H1 (cell line): ENCODE measurements around the gene GALNT18. TPM values are rescaled to one million over a fixed set of nuclear protein-coding genes. Genes with fewer than 3 reads are reported as not detected.

Experiments used
- CTCF ChIA-PET: fragments of 300-600 bp; sonication (Branson Sonifier 250); formaldehyde crosslinking; loops from one replicate; lab custom pipeline; 2021; ENCODE audit not compliant: partially characterized antibody; lab: Charles Lee
- POLR2A ChIA-PET: fragments of 300-600 bp; sonication (Branson Sonifier 250); formaldehyde crosslinking; loops from one replicate; lab custom pipeline; 2021; ENCODE audit warnings: inconsistent platforms; ENCODE audit not compliant: partially characterized antibody; lab: Charles Lee
- DNase-seq, 2 experiments: peaks; one replicate each; pipeline versions ENCODE4 v3.0.0 to v3.0.0-alpha.2; 2010 to 2022; ENCODE audit warnings: low spot score in 2 of 2, low read depth in 1 of 2, mixed read lengths in 1 of 2
- FAIRE-seq: peaks from 2 replicates; lab custom pipeline; 2011; peaks lifted over from hg19 to GRCh38; lab: Jason Lieb, UNC
- H2AFZ ChIP-seq: 2 replicates; pipeline ENCODE4 v1.8.1; 2012; ENCODE audit warnings: low read length, inconsistent platforms
- H2AK5ac ChIP-seq: 2 replicates; pipeline ENCODE4 v1.6.1; 2013; ENCODE audit warnings: low read depth, low read length
- H2BK120ac ChIP-seq: replicated peaks from 2 replicates; pipeline ENCODE3; 2013; ENCODE audit warnings: low read depth, low read length, inconsistent platforms
- H2BK12ac ChIP-seq: 2 replicates; pipeline ENCODE4 v1.6.1; 2013; ENCODE audit warnings: low read depth, low read length
- H2BK15ac ChIP-seq: 2 replicates; pipeline ENCODE4 v1.6.1; 2013; ENCODE audit warnings: low read length
- H2BK20ac ChIP-seq: 2 replicates; pipeline ENCODE4 v1.6.1; 2013; ENCODE audit warnings: low read length
- H2BK5ac ChIP-seq: 2 replicates; pipeline ENCODE4 v1.6.1; 2013; ENCODE audit warnings: low read depth, low read length
- H3K14ac ChIP-seq: 2 replicates; pipeline ENCODE4 v1.6.1; 2013; ENCODE audit warnings: inconsistent platforms; ENCODE audit not compliant: insufficient read length
- H3K18ac ChIP-seq: 2 replicates; pipeline ENCODE4 v1.6.1; 2013; ENCODE audit warnings: low read length; ENCODE audit errors: extremely low read depth
- H3K23ac ChIP-seq: 2 replicates; pipeline ENCODE4 v1.6.1; 2013; ENCODE audit warnings: inconsistent platforms; ENCODE audit not compliant: insufficient read length
- H3K23me2 ChIP-seq: 2 replicates; pipeline ENCODE4 v1.6.1; 2013; ENCODE audit warnings: low read depth, low read length
- H3K27ac ChIP-seq: 2 replicates; pipeline ENCODE4 v1.6.1; 2011; ENCODE audit warnings: low read depth, low read length, inconsistent platforms
- H3K27me3 ChIP-seq, 4 experiments: replicated peaks in 1 of 4; 1 replicate in 1 of 4; 2 replicates in 3 of 4; pipeline versions ENCODE4 v1.6.1 to v1.8.1; 2011 to 2013; ENCODE audit warnings: low read length in 3 of 4, mild to moderate bottlenecking in 3 of 4, inconsistent platforms in 2 of 4, mixed read lengths in 2 of 4, moderate library complexity in 1 of 4; ENCODE audit not compliant: control insufficient read depth in 3 of 4, insufficient read depth in 3 of 4; ENCODE audit errors: extremely low read depth in 1 of 4
- H3K36me3 ChIP-seq, 4 experiments: 2 replicates each; pipeline versions ENCODE4 v1.6.1 to v1.8.1; 2011 to 2013; ENCODE audit warnings: mild to moderate bottlenecking in 4 of 4, low read length in 3 of 4, moderate library complexity in 2 of 4, control low read depth in 1 of 4, inconsistent platforms in 1 of 4; ENCODE audit not compliant: insufficient read depth in 4 of 4, control insufficient read depth in 2 of 4
- H3K4ac ChIP-seq: replicated peaks from 2 replicates; pipeline ENCODE3; 2013; ENCODE audit warnings: low read length, low read depth, mixed read lengths, inconsistent platforms; ENCODE audit not compliant: insufficient read length
- H3K4me1 ChIP-seq, 4 experiments: replicated peaks in 1 of 4; 1 replicate in 1 of 4; 2 replicates in 3 of 4; pipeline versions ENCODE4 v1.6.1 to v1.8.1; 2011 to 2013; ENCODE audit warnings: low read length in 3 of 4, inconsistent platforms in 2 of 4, mixed read lengths in 1 of 4; ENCODE audit not compliant: insufficient read depth in 4 of 4, control insufficient read depth in 3 of 4
- H3K4me2 ChIP-seq, 2 experiments: 2 replicates each; pipeline versions ENCODE4 v1.6.1 to v1.8.1; 2011 to 2013; ENCODE audit warnings: low read depth in 2 of 2, low read length in 2 of 2, control low read depth in 1 of 2, inconsistent platforms in 1 of 2, mild to moderate bottlenecking in 1 of 2; ENCODE audit not compliant: insufficient read depth in 1 of 2
- H3K4me3 ChIP-seq, 4 experiments: fragments of 200-600, 300-600 bp in 1 of 4; sonication (generic), shearing (Covaris generic), sonication (Bioruptor Twin) in 1 of 4; 2 replicates each; pipeline versions ENCODE4 v1.5.1 to v1.8.1; 2011 to 2016; ENCODE audit warnings: low read length in 4 of 4, low read depth in 3 of 4, control low read depth in 2 of 4, inconsistent platforms in 2 of 4, mild to moderate bottlenecking in 2 of 4, mixed read lengths in 1 of 4, moderate library complexity in 1 of 4; ENCODE audit not compliant: insufficient read depth in 2 of 4; ENCODE audit errors: extremely low read depth in 1 of 4
- H3K56ac ChIP-seq: replicated peaks from 2 replicates; pipeline ENCODE3; 2013; ENCODE audit warnings: low read depth, mild to moderate bottlenecking, mixed read lengths, low read length, inconsistent platforms; ENCODE audit not compliant: insufficient read length
- H3K79me1 ChIP-seq: 2 replicates; pipeline ENCODE4 v1.6.1; 2013; ENCODE audit warnings: low read depth, low read length, control low read depth
- H3K79me2 ChIP-seq, 2 experiments: 2 replicates each; pipeline versions ENCODE4 v1.6.1 to v1.8.1; 2012 to 2013; ENCODE audit warnings: low read length in 2 of 2, mild to moderate bottlenecking in 2 of 2, inconsistent platforms in 1 of 2; ENCODE audit not compliant: insufficient read depth in 2 of 2, control insufficient read depth in 1 of 2
- H3K9ac ChIP-seq, 4 experiments: replicated peaks in 1 of 4; 1 replicate in 1 of 4; 2 replicates in 3 of 4; pipeline versions ENCODE4 v1.6.1 to v1.8.1; 2011 to 2013; ENCODE audit warnings: low read depth in 3 of 4, low read length in 3 of 4, control low read depth in 2 of 4, mild to moderate bottlenecking in 2 of 4, moderate library complexity in 2 of 4, inconsistent platforms in 1 of 4; ENCODE audit errors: extremely low read depth in 1 of 4
- H3K9me3 ChIP-seq, 2 experiments: 2 replicates each; pipeline versions ENCODE4 v1.6.1 to v1.8.1; 2012 to 2013; ENCODE audit warnings: mild to moderate bottlenecking in 2 of 2, moderate library complexity in 2 of 2, control low read depth in 1 of 2, inconsistent platforms in 1 of 2, low read depth in 1 of 2, low read length in 1 of 2, mixed read lengths in 1 of 2; ENCODE audit not compliant: insufficient read depth in 2 of 2
- H4K20me1 ChIP-seq, 2 experiments: replicated peaks in 1 of 2; 2 replicates each; pipeline versions ENCODE3 to v1.8.1; 2011 to 2013; ENCODE audit warnings: inconsistent platforms in 2 of 2, low read length in 2 of 2, mild to moderate bottlenecking in 1 of 2; ENCODE audit not compliant: insufficient read depth in 2 of 2, control insufficient read depth in 1 of 2
- H4K5ac ChIP-seq: 2 replicates; pipeline ENCODE4 v1.6.1; 2013; ENCODE audit warnings: low read length, low read depth, mixed read lengths, inconsistent platforms; ENCODE audit not compliant: insufficient read length
- H4K8ac ChIP-seq: 2 replicates; pipeline ENCODE4 v1.8.0; 2013; ENCODE audit warnings: mild to moderate bottlenecking, moderate library complexity, low read length, inconsistent platforms; ENCODE audit not compliant: insufficient read depth; ENCODE audit errors: extremely low read depth
- H4K91ac ChIP-seq: replicated peaks from 2 replicates; pipeline ENCODE3; 2013; ENCODE audit warnings: low read length, mixed read lengths, inconsistent platforms; ENCODE audit not compliant: insufficient read length
- ATF2 ChIP-seq: IDR thresholded peaks from 2 replicates; pipeline ENCODE4 v1.6.1; 2012; ENCODE audit warnings: low read length, inconsistent platforms
- BRCA1 ChIP-seq: IDR thresholded peaks from 2 replicates; pipeline ENCODE4 v1.6.1; 2012; ENCODE audit warnings: low read depth, low read length, improper control_type of control experiment
- CHD2 ChIP-seq: IDR thresholded peaks from 2 replicates; pipeline ENCODE4 v1.6.1; 2012; ENCODE audit warnings: low read length, improper control_type of control experiment
- E2F6 ChIP-seq: IDR thresholded peaks from 2 replicates; pipeline ENCODE4 v1.6.1; 2012; ENCODE audit warnings: inconsistent platforms
- EGR1 ChIP-seq: IDR thresholded peaks from 2 replicates; pipeline ENCODE4 v1.6.1; 2011; ENCODE audit warnings: low read depth, low read length, borderline replicate concordance
- EP300 ChIP-seq, 2 experiments: IDR thresholded peaks; 1 replicate in 1 of 2; 2 replicates in 1 of 2; pipeline ENCODE4 v1.6.1; 2011 to 2012; ENCODE audit warnings: low read depth in 2 of 2, low read length in 2 of 2, mild to moderate bottlenecking in 2 of 2, borderline replicate concordance in 1 of 2, inconsistent platforms in 1 of 2, moderate library complexity in 1 of 2
- EZH2 ChIP-seq: fragments of 200-600 bp; sonication (generic); IDR thresholded peaks from 2 replicates; pipeline ENCODE4 v1.7.1; 2012; ENCODE audit warnings: low read depth, mild to moderate bottlenecking, moderate library complexity, low read length, inconsistent platforms; ENCODE audit not compliant: severe bottlenecking
- KDM5A ChIP-seq: fragments of 200-600 bp; IDR thresholded peaks from 2 replicates; pipeline ENCODE4 v1.7.1; 2012; ENCODE audit warnings: mild to moderate bottlenecking, low read length, inconsistent platforms, mixed read lengths
- MAFK ChIP-seq: IDR thresholded peaks from 2 replicates; pipeline ENCODE4 v1.6.1; 2012; ENCODE audit warnings: low read depth, mild to moderate bottlenecking, improper control_type of control experiment, low read length
- SIX5 ChIP-seq: IDR thresholded peaks from 2 replicates; pipeline ENCODE4 v1.6.1; 2011; ENCODE audit warnings: mild to moderate bottlenecking, low read depth, low read length
- TAF1 ChIP-seq: IDR thresholded peaks from 2 replicates; pipeline ENCODE4 v1.6.1; 2011; ENCODE audit warnings: mild to moderate bottlenecking, low read depth, low read length
- TEAD4 ChIP-seq: IDR thresholded peaks from 2 replicates; pipeline ENCODE4 v1.6.1; 2012; ENCODE audit warnings: low read depth, low read length, inconsistent platforms, mixed read lengths
- WGBS, 2 experiments: shearing (Covaris generic) in 1 of 2; methylation state at CpG; one replicate each; pipeline versions ENCODE4 v1.1.6 to v1.1.7; 2013 to 2015; ENCODE audit warnings: low lambda C conversion rate in 2 of 2, mixed read lengths in 2 of 2, inconsistent platforms in 1 of 2, low coverage in 1 of 2, missing lambda C conversion rate in 1 of 2; ENCODE audit not compliant: insufficient replicate concordance in 2 of 2, insufficient coverage in 1 of 2, insufficient read length in 1 of 2; ENCODE audit errors: extremely low coverage in 1 of 2, missing lambda C conversion rate in 1 of 2; 5-methylcytosine and 5-hydroxymethylcytosine counted together
- polyA plus RNA-seq, 7 experiments: library from polyadenylated mRNA; depleted of rRNA in 3 of 7; stranded (reverse) in 5 of 7; unstranded in 2 of 7; fragments of >200 nt in 5 of 7; fragments of 200-250 nt in 2 of 7; gene quantifications; 1 replicate in 5 of 7; 2 replicates in 1 of 7; 4 replicates in 1 of 7; pipeline versions ENCODE4 v1.2.1 to v1.2.3, GENCODE V29; 2011 to 2013; ENCODE audit warnings: missing spikeins in 2 of 7, mixed read lengths in 2 of 7
- total RNA-seq: library from RNA; stranded (reverse); fragmentation: NEBNext Ultra II Directional; extraction: Animal tissue kit (Norgen Biotek cat#: 25700); gene quantifications from 2 replicates; pipeline ENCODE4 v1.2.1, GENCODE V29; 2021

Gene GALNT18
- total and polyA plus RNA-seq, 2 of the 8 experiments (the other 6 are each of a cell fraction or from before 2014, with no cell fraction given), result 6.0 to 9.4 TPM

GRCh38 chr11:11624926-11625325, 3.1 kb upstream of the GALNT18 start:
- Histone ChIP-seq H2AFZ (no peak overlapping the region), H3K4me1 (peaks cover 11 to 17% (median 15%) of the 10 kb centered on the region in 4 experiments; a peak in 6 of 7 replicates), H3K4me3 (no peak overlapping the region), H3K4me2 (no peak overlapping the region), H3K79me2 (no peaks in the 10 kb centered on the region), H2BK120ac (no peak overlapping the region), H2BK5ac (no peak overlapping the region), H3K9me3 (no peaks in the 10 kb centered on the region), H3K9ac (no peak overlapping the region), H2BK15ac (no peak overlapping the region), H2AK5ac (no peak overlapping the region), H3K36me3 (no peaks in the 10 kb centered on the region), H3K27ac (no peak overlapping the region), H2BK20ac (no peak overlapping the region), H4K91ac (no peak overlapping the region), H3K27me3 (peaks cover 5 to 24% (median 18%) of the 10 kb centered on the region in 4 experiments; a peak in 6 of 7 replicates), H2BK12ac (no peak overlapping the region), H3K56ac (no peak overlapping the region), H3K18ac (no peak overlapping the region), H4K8ac (no peak overlapping the region), H3K23me2 (peaks cover 16% of the 10 kb centered on the region), H3K14ac (no peak overlapping the region), H3K79me1 (no peaks in the 10 kb centered on the region), H3K23ac (no peak overlapping the region), H4K20me1 (peaks cover 0 to 4% of the 10 kb centered on the region in 2 experiments), H4K5ac (no peak overlapping the region), H3K4ac (no peak overlapping the region)
- ChIA-PET POLR2A (interaction anchor here (1.0 kb wide), 1 partner anchor 38 kb away, joined by 3 read pairs; no protein-coding TSS in a partner anchor), CTCF (interaction anchor here (1.0 to 5.4 kb wide), 8 partner anchors 10 to 597 kb away, joined by 3 to 40 read pairs (median 4); no protein-coding TSS in a partner anchor)
- 84% methylated on average over 4 of the region's 4 CpGs; no CpG with 5 or more reads in 1 of the 2 experiments for WGBS, 2 experiments
- no peak for DNase-seq
- no peak for FAIRE-seq
- no peak for TF ChIP-seq TAF1
- TF ChIP-seq EP300 (IDR thresholded peaks at IDR 0.05; ENCODE audit: borderline replicate concordance in 1 of 2, low read depth in 2 of 2, low read length in 2 of 2), result no peak
- no peak for TF ChIP-seq CHD2
- TF ChIP-seq EZH2, result no peak
- no peak for TF ChIP-seq E2F6
- TF ChIP-seq EGR1, result no peak
- no peak for TF ChIP-seq SIX5
- TF ChIP-seq MAFK, result no peak
- TF ChIP-seq KDM5A, result no peak
- no peak for TF ChIP-seq ATF2
- TF ChIP-seq BRCA1, result no peak
- no peak for TF ChIP-seq TEAD4
